Measurements from ENCODE around the gene CTAG1B. TPM values are rescaled to one million over a fixed set of nuclear protein-coding genes. Genes with fewer than 3 reads are reported as not detected.
"Not testable (repeated sequence)": the region's sequence is repeated elsewhere in the genome, so short reads cannot be mapped to it uniquely, and the experiment has no call there.

CTAG1B gene
- total RNA-seq, 1 experiment from 2014 or later = not detected

DNA sequence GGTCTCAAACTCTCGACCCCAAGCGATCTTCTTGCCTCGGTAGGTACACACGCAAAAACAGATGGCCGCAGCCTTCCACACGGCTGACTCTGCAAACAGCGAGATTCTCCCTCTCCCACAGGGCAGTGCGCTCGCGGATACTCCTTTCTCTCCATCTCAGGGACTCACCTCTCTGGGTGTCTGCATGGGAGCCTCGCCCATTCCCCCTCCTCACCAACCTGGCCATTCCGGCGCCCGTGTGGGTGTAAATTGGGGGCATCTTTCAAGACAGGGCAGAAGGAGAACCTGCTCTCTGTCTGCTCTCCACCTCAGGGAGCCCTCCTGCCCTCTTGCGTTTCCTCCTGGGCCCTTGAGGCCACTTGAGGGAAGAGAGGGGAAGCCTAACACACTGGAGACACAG is 29.8 kb upstream of the CTAG1B start:
- no peak for ATAC-seq
- no TSS peak for BruUV-seq (replicated peaks)
- TF ChIP-seq SRF (IDR thresholded peaks at IDR 0.05; ENCODE audit: low read depth) (no peak), SP1 (IDR thresholded peaks at IDR 0.05; ENCODE audit: low read depth) (no peak), CEBPB (IDR thresholded peaks at IDR 0.05; ENCODE audit: low read depth) (no peak), YY1 (IDR thresholded peaks at IDR 0.05; ENCODE audit: extremely low read depth, insufficient replicate concordance, low read depth, low read length) (no peak), ZNF274 (IDR thresholded peaks at IDR 0.05; ENCODE audit: low read depth, low read length) (no peak), CBX3 (IDR thresholded peaks at IDR 0.05; ENCODE audit: low read depth) (no peak), SIN3A (IDR thresholded peaks at IDR 0.05; ENCODE audit: low read depth) (no peak), POLR2A (IDR thresholded peaks at IDR 0.05; ENCODE audit: borderline replicate concordance, extremely low read depth, insufficient read depth, insufficient read length) (no peak), EZH2phosphoT487 (IDR thresholded peaks at IDR 0.05; ENCODE audit: borderline replicate concordance) (no peak), EGR1 (IDR thresholded peaks at IDR 0.05; ENCODE audit: low read depth) (no peak), FOSL1 (IDR thresholded peaks at IDR 0.05; ENCODE audit: low read depth) (no peak), TCF7L2 (IDR thresholded peaks at IDR 0.05; ENCODE audit: borderline replicate concordance, extremely low read depth, insufficient read depth, insufficient read length) (no peak), POLR2AphosphoS5 (IDR thresholded peaks at IDR 0.05; ENCODE audit: low read depth, low read length) (no peak), ZFX (IDR thresholded peaks at IDR 0.05) (no peak), ELF1 (IDR thresholded peaks at IDR 0.05; ENCODE audit: borderline replicate concordance, low read depth) (no peak)
- TF ChIP-seq, protein P1, sequence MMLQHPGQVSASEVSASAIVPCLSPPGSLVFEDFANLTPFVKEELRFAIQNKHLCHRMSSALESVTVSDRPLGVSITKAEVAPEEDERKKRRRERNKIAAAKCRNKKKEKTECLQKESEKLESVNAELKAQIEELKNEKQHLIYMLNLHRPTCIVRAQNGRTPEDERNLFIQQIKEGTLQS (IDR thresholded peaks at IDR 0.05) = no peak
- TF ChIP-seq, protein P2, sequence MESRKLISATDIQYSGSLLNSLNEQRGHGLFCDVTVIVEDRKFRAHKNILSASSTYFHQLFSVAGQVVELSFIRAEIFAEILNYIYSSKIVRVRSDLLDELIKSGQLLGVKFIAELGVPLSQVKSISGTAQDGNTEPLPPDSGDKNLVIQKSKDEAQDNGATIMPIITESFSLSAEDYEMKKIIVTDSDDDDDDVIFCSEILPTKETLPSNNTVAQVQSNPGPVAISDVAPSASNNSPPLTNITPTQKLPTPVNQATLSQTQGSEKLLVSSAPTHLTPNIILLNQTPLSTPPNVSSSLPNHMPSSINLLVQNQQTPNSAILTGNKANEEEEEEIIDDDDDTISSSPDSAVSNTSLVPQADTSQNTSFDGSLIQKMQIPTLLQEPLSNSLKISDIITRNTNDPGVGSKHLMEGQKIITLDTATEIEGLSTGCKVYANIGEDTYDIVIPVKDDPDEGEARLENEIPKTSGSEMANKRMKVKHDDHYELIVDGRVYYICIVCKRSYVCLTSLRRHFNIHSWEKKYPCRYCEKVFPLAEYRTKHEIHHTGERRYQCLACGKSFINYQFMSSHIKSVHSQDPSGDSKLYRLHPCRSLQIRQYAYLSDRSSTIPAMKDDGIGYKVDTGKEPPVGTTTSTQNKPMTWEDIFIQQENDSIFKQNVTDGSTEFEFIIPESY (IDR thresholded peaks at IDR 0.05; ENCODE audit: extremely low read depth, insufficient replicate concordance, low read length) = no peak
- TF ChIP-seq, protein P3, sequence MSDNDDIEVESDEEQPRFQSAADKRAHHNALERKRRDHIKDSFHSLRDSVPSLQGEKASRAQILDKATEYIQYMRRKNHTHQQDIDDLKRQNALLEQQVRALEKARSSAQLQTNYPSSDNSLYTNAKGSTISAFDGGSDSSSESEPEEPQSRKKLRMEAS (IDR thresholded peaks at IDR 0.05) = no peak
- TF ChIP-seq, protein P4, sequence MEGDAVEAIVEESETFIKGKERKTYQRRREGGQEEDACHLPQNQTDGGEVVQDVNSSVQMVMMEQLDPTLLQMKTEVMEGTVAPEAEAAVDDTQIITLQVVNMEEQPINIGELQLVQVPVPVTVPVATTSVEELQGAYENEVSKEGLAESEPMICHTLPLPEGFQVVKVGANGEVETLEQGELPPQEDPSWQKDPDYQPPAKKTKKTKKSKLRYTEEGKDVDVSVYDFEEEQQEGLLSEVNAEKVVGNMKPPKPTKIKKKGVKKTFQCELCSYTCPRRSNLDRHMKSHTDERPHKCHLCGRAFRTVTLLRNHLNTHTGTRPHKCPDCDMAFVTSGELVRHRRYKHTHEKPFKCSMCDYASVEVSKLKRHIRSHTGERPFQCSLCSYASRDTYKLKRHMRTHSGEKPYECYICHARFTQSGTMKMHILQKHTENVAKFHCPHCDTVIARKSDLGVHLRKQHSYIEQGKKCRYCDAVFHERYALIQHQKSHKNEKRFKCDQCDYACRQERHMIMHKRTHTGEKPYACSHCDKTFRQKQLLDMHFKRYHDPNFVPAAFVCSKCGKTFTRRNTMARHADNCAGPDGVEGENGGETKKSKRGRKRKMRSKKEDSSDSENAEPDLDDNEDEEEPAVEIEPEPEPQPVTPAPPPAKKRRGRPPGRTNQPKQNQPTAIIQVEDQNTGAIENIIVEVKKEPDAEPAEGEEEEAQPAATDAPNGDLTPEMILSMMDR (IDR thresholded peaks at IDR 0.05 in 2 of 3, conservative IDR thresholded peaks at IDR 0.05 in 1 of 3; ENCODE audit: borderline replicate concordance in 1 of 3, insufficient read depth in 1 of 3, low read depth in 2 of 3, low read length in 2 of 3) = no peak

DNA sequence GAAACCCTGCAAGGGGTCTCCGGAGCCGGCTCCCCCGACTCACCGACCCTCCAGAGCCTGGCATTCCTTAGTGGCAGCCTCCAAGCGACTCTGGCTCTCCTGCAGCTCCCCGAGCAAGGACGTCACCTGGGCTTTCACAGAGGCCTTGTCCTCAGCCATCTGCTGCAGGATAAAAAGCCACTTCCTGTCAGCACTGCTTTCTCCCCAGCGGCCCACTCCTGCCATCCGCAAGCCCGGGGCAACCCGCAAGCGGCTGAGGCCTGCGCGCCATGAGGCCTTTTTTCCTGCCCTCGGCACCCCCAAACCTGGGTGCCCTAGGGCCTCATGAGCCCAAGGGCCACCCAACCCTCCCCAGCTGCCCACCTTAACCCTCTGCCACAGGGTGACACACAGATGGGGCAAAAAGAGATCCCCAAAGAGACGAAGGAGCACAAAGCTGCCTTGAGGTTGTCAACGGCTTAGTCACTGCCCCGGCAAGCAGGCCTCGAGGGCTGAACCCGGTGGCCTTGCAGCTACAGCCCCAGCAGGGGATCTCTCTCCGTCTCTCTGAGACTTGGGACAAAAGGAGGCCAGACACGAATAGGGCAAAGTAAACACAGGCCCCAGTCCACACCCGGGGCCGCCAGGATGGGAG is 26.8 kb upstream of the CTAG1B start:
- RAD21 ChIA-PET (ENCODE audit: low non-redundant PET in 1 of 2, low total read pairs in 2 of 2, uncharacterized antibody in 2 of 2, unreplicated experiment in 2 of 2); H3K4me2 ChIP-seq (ENCODE audit: low read length); H3K4me3 ChIP-seq (replicated peaks in 1 of 2; ENCODE audit: low read depth in 1 of 2, low read length in 2 of 2); H3K36me3 ChIP-seq (ENCODE audit: control insufficient read depth in 1 of 2, insufficient read depth in 2 of 2, low read length in 2 of 2); H3K79me2 ChIP-seq (ENCODE audit: insufficient read depth, low read length); H3K4me1 ChIP-seq (ENCODE audit: control insufficient read depth in 1 of 2, insufficient read depth in 2 of 2, low read length in 2 of 2); H3K27me3 ChIP-seq (ENCODE audit: insufficient read depth, low read length); H2AFZ ChIP-seq (ENCODE audit: low read depth, low read length, poor library complexity, severe bottlenecking); H3K9me3 ChIP-seq (ENCODE audit: control insufficient read depth in 1 of 2, insufficient read depth in 1 of 2, low read depth in 1 of 2, low read length in 2 of 2); H3K9me2 ChIP-seq (ENCODE audit: insufficient read depth); DNase-seq (ENCODE audit: low read depth, low spot score); ATAC-seq; intact Hi-C loops (cut with micrococcal nuclease); H4K20me1 ChIP-seq (ENCODE audit: insufficient read depth); BruUV-seq (replicated peaks); CTCF ChIA-PET; H3K9ac ChIP-seq (ENCODE audit: low read length); H3K27ac ChIP-seq (ENCODE audit: low read depth, low read length); POLR2A ChIA-PET: not testable (repeated sequence)

More for the DNA sequence above, 29.8 kb upstream of the CTAG1B start:
- no peaks in the 10 kb centered on the region for H3K27me3 ChIP-seq (ENCODE audit: insufficient read depth, low read length)
- no peak overlapping the region for H3K27ac ChIP-seq (ENCODE audit: low read depth, low read length)
- RAD21 ChIA-PET (ENCODE audit: low non-redundant PET in 1 of 2, low total read pairs in 2 of 2, uncharacterized antibody in 2 of 2, unreplicated experiment in 2 of 2) = no interaction called here
- no peaks in the 10 kb centered on the region for H3K79me2 ChIP-seq (ENCODE audit: insufficient read depth, low read length)
- CTCF ChIA-PET = no interaction called here
- no peaks in the 10 kb centered on the region for H3K9me3 ChIP-seq (ENCODE audit: control insufficient read depth in 1 of 2, insufficient read depth in 1 of 2, low read depth in 1 of 2, low read length in 2 of 2)
- no peak overlapping the region for H3K4me2 ChIP-seq (ENCODE audit: low read length)
- no peaks in the 10 kb centered on the region for H3K36me3 ChIP-seq (ENCODE audit: control insufficient read depth in 1 of 2, insufficient read depth in 2 of 2, low read length in 2 of 2)
- no peak overlapping the region for H3K9ac ChIP-seq (ENCODE audit: low read length)
- POLR2A ChIA-PET = no interaction called here
- H4K20me1 ChIP-seq (ENCODE audit: insufficient read depth) = no peaks in the 10 kb centered on the region
- no peaks in the 10 kb centered on the region for H3K4me1 ChIP-seq (ENCODE audit: control insufficient read depth in 1 of 2, insufficient read depth in 2 of 2, low read length in 2 of 2)
- intact Hi-C loops (cut with micrococcal nuclease) = no loop called here
- DNase-seq (ENCODE audit: low read depth, low spot score) = no peak
- H3K9me2 ChIP-seq (ENCODE audit: insufficient read depth) = no peaks in the 10 kb centered on the region
- no peak overlapping the region for H2AFZ ChIP-seq (ENCODE audit: low read depth, low read length, poor library complexity, severe bottlenecking)
- no peak overlapping the region for H3K4me3 ChIP-seq (replicated peaks in 1 of 2; ENCODE audit: low read depth in 1 of 2, low read length in 2 of 2)
